ENCODE results near the gene ZNF827. TPM values are rescaled to one million over a fixed set of nuclear protein-coding genes. Genes with fewer than 3 reads are reported as not detected.

ZNF827 gene
- total and polyA plus RNA-seq, 2 of the 8 experiments (the other 6 are each of a cell fraction or from before 2014, with no cell fraction given) = 25.3 to 26.2 TPM

DNA sequence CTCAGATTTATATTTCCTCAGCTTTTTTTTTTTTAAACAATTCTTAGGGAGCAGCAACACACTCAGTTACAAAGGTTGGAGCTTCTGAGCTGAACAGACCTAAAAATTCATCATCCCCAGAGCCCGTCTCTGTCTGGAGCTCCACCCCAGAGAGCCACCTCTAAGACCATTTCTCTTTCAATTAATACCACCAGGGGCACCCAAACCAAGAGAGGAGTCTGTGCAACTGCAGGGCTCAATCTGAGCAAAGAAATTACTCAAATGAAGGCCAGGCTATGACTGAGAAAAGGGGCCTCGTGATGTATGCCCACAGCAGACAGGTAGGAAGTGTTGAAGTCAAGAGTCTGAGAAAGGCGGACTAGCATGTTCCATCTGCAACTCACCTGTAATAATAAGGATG lies 163.2 kb downstream of the ZNF827 start:
- Histone ChIP-seq H3K9ac (replicated peaks in 1 of 4; ENCODE audit: extremely low read depth in 1 of 4, low read depth in 3 of 4, low read length in 3 of 4) (no peak overlapping the region), H2BK12ac (ENCODE audit: low read depth, low read length) (no peak overlapping the region; the same call in 1 of the 2 replicates), H3K4ac (replicated peaks; ENCODE audit: insufficient read length, low read depth, low read length) (no peak overlapping the region), H3K79me2 (ENCODE audit: control insufficient read depth in 1 of 2, insufficient read depth in 2 of 2, low read length in 2 of 2) (no peaks in the 10 kb centered on the region), H3K79me1 (ENCODE audit: low read depth, low read length) (0 out of 2 replicates have a peak, but pooled peaks cover 2% of the 10 kb centered on the region), H2BK5ac (ENCODE audit: low read depth, low read length) (0 out of 2 replicates have a peak overlapping the region, but pooled peaks have one; percentile 21), H3K27me3 (replicated peaks in 1 of 4; ENCODE audit: control insufficient read depth in 3 of 4, extremely low read depth in 1 of 4, insufficient read depth in 3 of 4, low read length in 3 of 4) (no peaks in the 10 kb centered on the region), H3K4me3 (ENCODE audit: extremely low read depth in 1 of 4, insufficient read depth in 2 of 4, low read depth in 3 of 4, low read length in 4 of 4) (no peak overlapping the region), H3K56ac (replicated peaks; ENCODE audit: insufficient read length, low read depth, low read length) (no peak overlapping the region), H2BK15ac (ENCODE audit: low read length) (no peak overlapping the region; the same call in 1 of the 2 replicates), H4K5ac (ENCODE audit: insufficient read length, low read depth, low read length) (no peak overlapping the region), H3K9me3 (ENCODE audit: insufficient read depth in 2 of 2, low read depth in 1 of 2, low read length in 1 of 2) (no peaks in the 10 kb centered on the region), H2BK20ac (ENCODE audit: low read length) (no peak overlapping the region), H3K18ac (ENCODE audit: extremely low read depth, low read length) (no peak overlapping the region), H4K8ac (ENCODE audit: extremely low read depth, insufficient read depth, low read length) (no peak overlapping the region), H3K36me3 (ENCODE audit: control insufficient read depth in 2 of 4, insufficient read depth in 4 of 4, low read length in 3 of 4) (peaks cover 9 to 46% (median 26%) of the 10 kb centered on the region in 4 experiments; a peak in 7 of 8 replicates), H4K91ac (replicated peaks; ENCODE audit: insufficient read length, low read length) (no peak overlapping the region), H2AK5ac (ENCODE audit: low read depth, low read length) (no peak overlapping the region), H2AFZ (ENCODE audit: low read length) (no peak overlapping the region), H2BK120ac (replicated peaks; ENCODE audit: low read depth, low read length) (no peak overlapping the region), H3K4me2 (ENCODE audit: insufficient read depth in 1 of 2, low read depth in 2 of 2, low read length in 2 of 2) (no peak overlapping the region), H3K14ac (ENCODE audit: insufficient read length) (no peak overlapping the region), H3K27ac (ENCODE audit: low read depth, low read length) (no peak overlapping the region; the same call in 1 of the 2 replicates), H3K4me1 (replicated peaks in 1 of 4; ENCODE audit: control insufficient read depth in 3 of 4, insufficient read depth in 4 of 4, low read length in 3 of 4) (peaks cover 0 to 6% (median 4%) of the 10 kb centered on the region in 4 experiments; a peak in 4 of 7 replicates), H4K20me1 (replicated peaks in 1 of 2; ENCODE audit: control insufficient read depth in 1 of 2, insufficient read depth in 2 of 2, low read length in 2 of 2) (no peaks in the 10 kb centered on the region), H3K23me2 (ENCODE audit: low read depth, low read length) (no peaks in the 10 kb centered on the region), H3K23ac (ENCODE audit: insufficient read length) (no peak overlapping the region)
- ChIA-PET POLR2A (ENCODE audit: partially characterized antibody) (no interaction called here), CTCF (ENCODE audit: partially characterized antibody) (interaction anchor here (0.9 to 1.3 kb wide), 4 partner anchors 8 to 203 kb away, joined by 3 to 4 read pairs (median 4); partner anchors contain the start of gene ZNF827)
- DNase-seq (ENCODE audit: low read depth in 1 of 2, low spot score in 2 of 2) = no peak
- FAIRE-seq = no peak
- 76% methylated on average over 3 of the region's 3 CpGs; no CpG with 5 or more reads in 1 of the 2 experiments for WGBS, 2 experiments (ENCODE audit: extremely low coverage in 1 of 2, insufficient coverage in 1 of 2, insufficient read length in 1 of 2, insufficient replicate concordance in 2 of 2, low coverage in 1 of 2, low lambda C conversion rate in 2 of 2, missing lambda C conversion rate in 1 of 2)
- peak; percentile 29 to 48; a peak in 3 of 4 replicates for TF ChIP-seq RAD21 (IDR thresholded peaks at IDR 0.05 in 1 of 2, conservative IDR thresholded peaks at IDR 0.05 in 1 of 2; ENCODE audit: low read depth in 2 of 2, low read length in 2 of 2)
- TF ChIP-seq CBX8 (IDR thresholded peaks at IDR 0.05; ENCODE audit: borderline replicate concordance, low read depth, low read length) = no peak
- TF ChIP-seq, protein P1, sequence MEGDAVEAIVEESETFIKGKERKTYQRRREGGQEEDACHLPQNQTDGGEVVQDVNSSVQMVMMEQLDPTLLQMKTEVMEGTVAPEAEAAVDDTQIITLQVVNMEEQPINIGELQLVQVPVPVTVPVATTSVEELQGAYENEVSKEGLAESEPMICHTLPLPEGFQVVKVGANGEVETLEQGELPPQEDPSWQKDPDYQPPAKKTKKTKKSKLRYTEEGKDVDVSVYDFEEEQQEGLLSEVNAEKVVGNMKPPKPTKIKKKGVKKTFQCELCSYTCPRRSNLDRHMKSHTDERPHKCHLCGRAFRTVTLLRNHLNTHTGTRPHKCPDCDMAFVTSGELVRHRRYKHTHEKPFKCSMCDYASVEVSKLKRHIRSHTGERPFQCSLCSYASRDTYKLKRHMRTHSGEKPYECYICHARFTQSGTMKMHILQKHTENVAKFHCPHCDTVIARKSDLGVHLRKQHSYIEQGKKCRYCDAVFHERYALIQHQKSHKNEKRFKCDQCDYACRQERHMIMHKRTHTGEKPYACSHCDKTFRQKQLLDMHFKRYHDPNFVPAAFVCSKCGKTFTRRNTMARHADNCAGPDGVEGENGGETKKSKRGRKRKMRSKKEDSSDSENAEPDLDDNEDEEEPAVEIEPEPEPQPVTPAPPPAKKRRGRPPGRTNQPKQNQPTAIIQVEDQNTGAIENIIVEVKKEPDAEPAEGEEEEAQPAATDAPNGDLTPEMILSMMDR (IDR thresholded peaks at IDR 0.05; ENCODE audit: control extremely low read depth in 1 of 3, insufficient read depth in 1 of 3, low read depth in 1 of 3, low read length in 3 of 3) = peak in 1 of 3 experiments; percentile 19; a peak in 1 of 4 replicates
- TF ChIP-seq RBBP5 (IDR thresholded peaks at IDR 0.05; ENCODE audit: borderline replicate concordance, low read depth, low read length) = no peak
- TF ChIP-seq YY1 (IDR thresholded peaks at IDR 0.05; ENCODE audit: low read depth, low read length) = no peak
- TF ChIP-seq, protein P2, sequence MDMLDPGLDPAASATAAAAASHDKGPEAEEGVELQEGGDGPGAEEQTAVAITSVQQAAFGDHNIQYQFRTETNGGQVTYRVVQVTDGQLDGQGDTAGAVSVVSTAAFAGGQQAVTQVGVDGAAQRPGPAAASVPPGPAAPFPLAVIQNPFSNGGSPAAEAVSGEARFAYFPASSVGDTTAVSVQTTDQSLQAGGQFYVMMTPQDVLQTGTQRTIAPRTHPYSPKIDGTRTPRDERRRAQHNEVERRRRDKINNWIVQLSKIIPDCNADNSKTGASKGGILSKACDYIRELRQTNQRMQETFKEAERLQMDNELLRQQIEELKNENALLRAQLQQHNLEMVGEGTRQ (IDR thresholded peaks at IDR 0.05; ENCODE audit: low read length) = no peak
- TF ChIP-seq NANOG (IDR thresholded peaks at IDR 0.05; ENCODE audit: insufficient read depth, low read depth, low read length, poor library complexity, severe bottlenecking) = no peak
- no peak for TF ChIP-seq CBX5 (IDR thresholded peaks at IDR 0.05; ENCODE audit: low read depth, low read length)
- no peak for TF ChIP-seq SP1 (IDR thresholded peaks at IDR 0.05; ENCODE audit: low read depth, low read length)

Measured in H1 (cell line).